NCI-H1105 treated with DMSO at 0.1 percent for 48 hours (cell line): Measurements from ENCODE around the gene WIPI1.
"Not testable (repeated sequence)": the region's sequence is repeated elsewhere in the genome, so short reads cannot be mapped to it uniquely, and the experiment has no call there.

Source experiments
- DNase-seq: peaks from one replicate; lab custom pipeline; 2025; lab: John Stamatoyannopoulos, UW

WIPI1 gene

DNA sequence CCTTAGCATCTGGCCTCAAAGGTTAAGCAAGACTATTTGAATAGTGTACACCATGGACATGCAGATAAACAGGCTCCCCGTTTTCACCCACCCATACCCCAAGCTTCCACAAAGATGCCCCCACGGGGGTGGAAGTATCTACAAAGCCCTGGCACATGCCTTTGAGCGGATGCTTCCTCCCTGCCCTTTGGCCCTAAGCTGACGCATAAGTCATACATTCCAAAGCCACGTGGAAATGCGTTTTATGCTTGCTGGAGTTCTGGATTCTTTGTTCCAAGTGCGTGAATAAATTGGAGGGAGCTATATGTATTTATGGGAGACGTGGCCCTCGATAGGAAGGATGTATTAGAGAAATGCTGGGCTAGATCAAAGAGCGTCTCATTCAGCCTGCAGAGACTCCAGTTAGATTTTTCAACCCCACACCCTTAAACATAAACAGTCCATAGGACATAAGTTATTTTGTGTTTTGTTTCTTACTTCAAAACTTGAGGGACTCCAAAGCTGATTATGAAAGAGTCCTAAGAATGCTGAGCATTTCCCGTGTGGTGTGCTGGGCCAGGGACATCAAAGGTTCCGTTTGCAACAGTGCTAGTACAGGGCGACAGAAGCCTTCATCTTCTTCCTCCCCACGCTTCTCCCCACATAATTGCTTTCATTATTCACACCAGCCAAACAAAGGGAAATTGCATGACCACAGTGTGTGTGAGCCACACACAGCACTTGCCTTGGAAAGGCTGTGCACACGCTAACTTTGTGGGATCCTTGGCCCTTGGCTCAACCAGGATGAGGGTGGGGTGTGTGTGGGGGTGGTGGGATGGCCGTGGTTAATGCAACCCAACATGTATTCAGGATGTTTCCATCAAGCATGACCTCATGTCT lies 73.6 kb downstream of the WIPI1 start:
- no peak for DNase-seq

DNA sequence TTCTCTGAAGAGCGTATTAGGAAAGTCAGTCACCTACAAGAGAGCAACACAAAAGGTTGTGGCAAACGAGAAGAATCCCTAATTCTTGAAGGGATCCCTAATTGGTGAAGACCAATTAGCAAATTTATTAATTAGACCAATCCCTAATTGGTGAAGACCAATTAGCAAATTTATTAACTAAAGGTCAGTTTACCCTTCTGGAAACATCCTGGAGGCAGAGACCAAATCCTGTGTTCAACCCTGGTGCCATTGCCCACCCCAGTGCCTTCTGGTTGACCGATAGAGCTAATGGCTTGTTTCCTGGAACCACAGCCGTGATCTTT lies 74.2 kb downstream of the WIPI1 start:
- DNase-seq = no peak

- DNase-seq = no peak
Measured at GRCh38 chr17:68382582-68383085, 74.7 kb downstream of the WIPI1 start.

DNA sequence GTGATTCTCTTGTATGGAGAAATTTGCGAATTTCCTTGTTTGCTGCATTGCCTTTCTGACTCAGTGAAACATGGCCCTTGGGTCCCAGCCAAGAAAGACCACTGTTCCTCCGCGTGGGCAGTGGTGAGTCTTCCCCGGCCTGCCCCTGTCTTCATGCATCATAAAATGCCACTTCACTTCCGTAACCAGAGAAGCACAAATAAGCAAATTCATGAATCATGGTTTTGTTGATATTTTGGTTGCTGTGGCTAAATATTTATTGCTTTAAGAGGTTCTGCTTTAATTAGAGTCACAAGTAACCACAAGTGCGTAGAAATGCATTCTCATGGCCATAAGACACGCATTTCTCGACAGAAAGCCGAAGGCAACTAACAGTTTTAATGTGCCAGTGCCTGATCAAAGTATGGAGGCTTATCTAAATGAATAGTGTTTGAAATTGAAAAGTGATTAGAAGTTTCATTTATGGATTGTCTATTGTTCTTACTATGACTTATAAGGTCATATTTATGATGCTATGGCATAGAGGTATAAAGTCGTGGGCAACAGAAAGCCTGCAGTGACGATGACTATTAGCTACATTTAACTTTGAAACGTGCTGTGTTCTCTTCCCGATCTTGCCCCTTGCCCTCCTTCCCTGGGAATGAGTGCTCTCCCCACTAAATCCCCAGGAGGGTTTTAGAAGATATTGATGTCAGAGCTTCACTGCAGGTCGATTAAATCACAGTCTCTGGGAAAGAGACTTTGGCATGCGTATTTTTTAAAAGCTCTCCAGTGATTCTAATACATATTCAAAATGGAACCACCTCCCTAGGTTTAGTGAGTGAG lies 76.0 kb downstream of the WIPI1 start:
- DNase-seq = no peak

- no peak for DNase-seq
Measured at GRCh38 chr17:68379692-68380677, 77.3 kb downstream of the WIPI1 start.

- no peak for DNase-seq
Measured at GRCh38 chr17:68379177-68379510, 78.2 kb downstream of the WIPI1 start.

DNA sequence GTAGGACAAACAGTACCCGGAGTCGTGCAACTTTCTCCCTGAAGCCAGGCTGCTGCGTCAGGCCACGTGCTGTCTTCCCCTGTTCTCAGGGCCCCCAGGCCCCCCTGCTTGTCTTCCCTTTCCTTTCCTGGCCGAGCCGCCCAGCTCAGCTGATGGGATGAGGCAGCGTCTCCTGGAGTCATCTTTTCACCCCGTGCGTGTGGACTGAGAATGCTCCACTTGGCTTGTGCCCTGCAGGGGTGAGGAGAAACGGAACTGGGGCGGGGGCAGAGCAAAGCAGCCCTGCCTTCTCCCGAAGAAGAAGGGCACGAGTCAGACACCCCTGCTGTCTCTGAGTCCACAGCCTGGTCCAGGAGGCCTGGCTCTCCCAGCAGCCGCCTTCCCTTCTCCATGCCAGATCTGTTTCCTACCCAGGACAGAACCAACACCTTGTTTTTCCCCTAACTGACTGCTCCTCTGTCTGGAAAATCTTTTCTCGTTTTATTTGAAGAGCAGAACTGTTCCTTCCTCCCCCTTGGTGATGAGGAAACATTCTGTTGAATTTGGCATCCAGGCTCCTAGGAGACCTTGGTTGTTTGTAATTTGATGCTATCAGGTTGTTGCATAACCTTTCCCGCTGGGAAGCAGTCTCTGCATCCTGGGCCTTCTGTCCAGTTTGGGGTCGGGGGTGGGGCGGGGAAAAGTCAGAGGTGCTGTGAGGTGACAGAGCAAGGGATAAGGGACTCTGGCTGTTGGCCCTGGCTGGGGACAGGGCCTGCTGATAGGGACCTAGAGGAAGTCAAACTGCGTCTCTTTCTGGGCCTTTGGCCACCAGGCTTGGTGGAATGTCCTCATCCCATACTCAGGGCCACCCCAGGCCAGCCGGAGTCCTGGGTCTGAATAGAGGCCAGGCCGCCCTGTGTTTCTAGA lies 78.8 kb downstream of the WIPI1 start:
- no peak for DNase-seq

- no peak for DNase-seq
Measured at GRCh38 chr17:68377771-68378267, 79.5 kb downstream of the WIPI1 start.

DNA sequence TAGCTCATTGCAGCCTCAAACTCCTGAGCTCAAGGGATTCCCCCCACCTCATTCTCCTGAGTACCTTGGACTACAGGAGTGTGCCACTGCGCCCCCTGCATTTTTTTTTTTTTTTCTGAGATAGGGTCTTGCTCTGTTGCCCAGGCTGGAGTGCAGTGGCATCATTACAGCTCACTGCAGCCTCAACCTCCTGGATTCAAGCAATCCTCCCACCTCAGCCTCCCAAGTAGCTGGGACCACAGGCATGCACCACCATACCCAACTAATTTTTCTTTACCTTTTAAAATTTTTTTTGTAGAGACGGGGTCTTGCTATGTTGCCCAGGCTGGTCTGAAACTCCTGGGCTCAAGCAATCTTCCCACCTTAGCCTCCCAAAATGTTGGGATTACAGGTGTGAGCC lies 81.1 kb downstream of the WIPI1 start:
- not testable (repeated sequence) for DNase-seq

DNA sequence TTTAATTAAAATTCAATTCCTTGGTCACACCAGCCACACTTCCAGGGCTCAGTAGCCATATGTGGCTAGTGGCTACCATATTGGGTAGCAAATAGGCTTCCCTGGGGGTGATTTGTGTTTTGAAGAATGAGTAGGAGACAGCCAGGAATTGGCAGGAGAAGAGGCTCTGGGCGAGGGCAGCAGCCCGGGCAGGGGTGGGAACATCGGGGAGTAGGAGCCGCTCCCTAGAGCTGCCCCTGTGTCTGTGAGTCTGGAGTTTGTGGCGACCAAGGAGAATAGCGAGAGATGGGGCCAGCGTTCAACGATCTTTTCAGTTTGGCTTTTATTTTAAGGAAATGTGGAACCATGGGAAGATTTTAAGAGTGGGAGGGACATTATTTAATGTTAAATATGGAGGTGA lies 81.7 kb downstream of the WIPI1 start:
- no peak for DNase-seq
